HG02763 (cell line): ENCODE results near the gene SLC23A2.
"Not testable (repeated sequence)": the region's sequence is repeated elsewhere in the genome, so short reads cannot be mapped to it uniquely, and the experiment has no call there.

ENCODE experiments used
- ATAC-seq: cut with Tn5 transposase; IDR thresholded peaks from one replicate; pipeline ENCODE4 v1.9.1; 2021; ENCODE audit warnings: mild to moderate bottlenecking, moderate library complexity; ENCODE audit not compliant: unreplicated experiment

Gene SLC23A2

DNA sequence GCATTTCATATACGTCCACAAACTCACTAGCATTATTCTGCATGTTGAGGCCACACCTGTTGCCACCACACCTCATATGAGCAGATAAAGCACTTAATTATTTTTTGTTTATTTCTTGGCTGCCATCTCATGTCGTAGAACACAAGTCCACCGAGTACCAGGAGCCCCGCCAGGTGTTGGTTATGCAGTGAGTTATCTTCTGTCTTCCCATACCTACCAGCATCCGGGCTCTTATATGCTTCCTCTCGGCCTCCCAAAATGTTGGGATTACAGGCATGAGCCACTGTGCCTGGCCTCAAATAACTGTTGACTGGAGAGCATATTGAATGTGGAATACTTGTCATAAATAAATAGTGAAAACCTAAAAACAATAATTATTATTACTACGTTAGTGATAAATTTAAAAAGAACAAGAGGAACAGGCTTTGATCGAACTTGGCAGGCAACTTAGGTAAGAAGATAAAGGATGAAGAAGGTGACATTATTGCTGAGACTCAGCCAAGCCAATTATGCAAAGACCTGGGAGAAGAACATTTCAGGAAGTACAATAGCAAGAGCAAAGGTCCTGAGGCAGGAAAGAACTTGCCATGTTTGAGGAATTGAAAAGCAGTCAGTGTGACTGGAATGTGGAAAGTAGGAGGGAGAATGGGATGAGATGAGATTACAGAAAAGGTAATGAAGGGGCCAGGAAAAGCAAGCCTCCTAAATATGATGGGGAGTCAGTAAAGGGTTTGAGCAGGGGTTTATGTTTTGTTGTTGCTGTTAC, 12.6 kb upstream of the SLC23A2 start:
- ATAC-seq = no peak

DNA sequence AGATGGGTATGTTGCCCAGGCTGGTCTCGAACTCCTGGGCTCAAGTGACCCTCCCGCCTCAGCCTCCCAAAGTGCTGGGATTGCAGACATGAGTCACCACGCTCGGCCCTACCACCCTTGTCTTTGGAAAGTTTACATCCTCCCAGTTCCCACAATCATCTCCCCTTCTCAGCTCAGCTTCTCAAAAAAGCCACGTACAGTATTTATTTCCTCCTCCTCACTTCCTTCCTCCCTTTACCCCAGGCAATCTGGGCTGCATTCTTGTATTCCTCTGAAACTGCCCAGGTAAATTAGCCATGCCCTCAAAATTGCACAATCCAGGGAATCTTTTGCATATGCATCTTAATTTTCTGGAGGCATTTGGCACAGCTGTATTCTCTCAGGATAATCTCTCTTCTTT, 7.4 kb upstream of the SLC23A2 start:
- no peak for ATAC-seq

DNA sequence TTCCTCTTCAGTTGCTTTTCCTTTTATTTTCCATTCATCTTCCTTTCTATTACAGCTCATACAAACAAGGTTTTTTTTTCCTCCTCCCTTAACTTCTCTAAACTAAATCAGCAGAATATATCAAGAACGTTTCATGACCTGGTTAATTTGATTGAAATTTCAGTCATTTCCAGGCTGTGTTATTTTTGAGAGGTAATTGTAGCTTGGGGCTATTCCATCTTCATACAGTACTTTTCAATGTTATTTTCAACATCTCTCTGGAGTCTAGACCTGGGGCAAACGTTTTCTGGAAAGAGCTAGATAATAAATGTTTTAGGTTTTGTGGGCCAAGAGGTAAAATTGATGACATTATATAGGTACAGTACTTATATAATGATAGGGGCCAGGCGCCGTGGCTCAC, 4.0 kb upstream of the SLC23A2 start:
- ATAC-seq = no peak

DNA sequence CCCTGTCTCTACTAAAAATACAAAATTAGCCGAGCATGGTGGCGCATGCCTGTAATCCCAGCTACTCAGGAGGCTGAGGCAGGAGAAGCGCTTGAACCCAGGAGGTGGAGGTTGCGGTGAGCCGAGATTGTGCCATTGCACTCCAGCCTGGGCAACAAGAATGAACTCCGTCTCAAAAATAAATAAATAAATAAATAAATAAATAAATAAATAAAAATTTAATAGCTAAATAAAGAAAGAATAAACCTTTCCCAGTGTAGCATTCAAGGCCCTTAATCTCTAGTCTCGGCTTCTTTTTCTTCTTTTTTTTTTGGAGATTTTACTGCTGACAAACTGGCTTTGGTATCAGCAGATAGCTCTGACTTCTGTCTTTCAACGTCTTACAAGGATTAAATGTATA, 3.5 kb upstream of the SLC23A2 start:
- not testable (repeated sequence) for ATAC-seq

DNA sequence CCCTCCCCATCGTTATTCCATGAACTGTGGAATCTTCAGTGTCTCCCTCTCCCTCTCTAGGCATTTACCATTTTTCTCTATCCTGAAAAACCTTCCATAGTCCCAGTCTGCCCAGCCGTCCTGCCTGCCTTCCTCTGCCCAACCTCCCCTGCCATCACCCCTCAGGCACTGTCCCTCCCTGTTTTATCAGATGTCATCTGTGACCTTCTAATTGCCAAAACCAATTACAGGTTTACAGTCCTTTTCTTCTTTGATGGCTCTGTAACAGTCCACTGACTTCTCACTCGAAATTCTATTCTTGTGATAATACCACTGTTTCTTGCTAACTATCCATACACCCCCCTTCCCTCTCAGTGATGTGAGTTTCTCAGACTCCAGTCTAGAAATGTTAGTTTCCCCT, 2.3 kb upstream of the SLC23A2 start:
- ATAC-seq = no peak

DNA sequence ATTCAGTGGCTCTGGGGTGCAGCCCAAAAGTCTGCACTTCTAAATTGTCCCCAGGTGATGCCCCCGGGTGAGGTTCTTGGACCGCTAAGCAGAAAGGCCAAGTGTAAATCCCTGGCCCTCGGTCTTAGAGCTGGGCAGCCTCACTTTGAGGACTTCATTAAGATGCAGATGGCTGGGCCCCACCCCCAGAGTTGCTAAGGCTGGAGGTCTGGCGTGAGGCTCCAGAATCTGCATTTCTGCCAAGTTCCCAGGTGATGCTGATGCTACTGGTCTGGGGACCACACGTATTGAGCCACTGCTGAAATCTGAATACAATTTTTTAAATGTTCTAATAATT, 735 bp upstream of the SLC23A2 start:
- ATAC-seq = no peak

DNA sequence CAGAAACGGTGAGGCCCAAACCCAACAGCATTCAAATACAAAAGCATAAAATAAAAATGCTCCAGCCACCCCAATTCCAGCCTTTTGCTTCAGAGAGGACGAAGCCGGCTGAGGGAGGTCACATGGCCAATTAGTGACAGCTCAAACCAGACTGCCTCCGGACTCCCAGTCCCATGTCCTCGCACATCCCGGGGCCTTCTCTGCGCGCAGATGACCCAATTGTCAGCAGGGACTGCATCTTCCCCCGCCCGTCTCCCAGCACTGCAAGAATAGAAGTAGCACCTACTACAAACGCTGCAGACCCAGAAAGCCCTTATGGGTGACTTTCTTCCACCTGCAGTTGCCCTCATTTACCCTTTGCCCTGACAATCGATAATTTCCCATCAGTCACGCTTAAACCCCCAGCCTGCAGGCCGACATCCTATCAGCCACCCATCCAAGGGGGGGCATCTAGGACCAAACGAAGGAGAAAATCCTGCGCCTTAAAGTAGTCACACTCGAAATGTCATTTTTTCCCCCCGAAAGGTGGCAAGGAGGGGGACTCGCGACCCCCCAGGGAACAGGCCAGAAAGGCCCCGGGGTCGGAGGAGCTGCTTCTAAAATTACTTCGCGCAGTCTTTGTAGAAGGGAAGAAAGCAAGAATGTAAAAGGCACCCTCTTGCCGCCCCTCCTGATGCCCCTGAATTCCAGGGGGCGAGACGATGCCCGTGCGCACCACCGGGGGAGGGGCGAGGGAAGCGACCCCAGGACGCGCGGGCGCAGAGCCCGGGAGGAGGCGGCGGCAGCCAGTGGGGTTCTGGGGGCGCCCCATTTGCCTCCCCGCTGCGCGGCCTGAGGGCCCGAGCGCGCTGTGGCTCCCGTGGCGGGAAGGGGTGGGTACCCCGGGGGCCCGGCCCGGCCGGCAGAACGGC, 792 bp downstream of the SLC23A2 start:
- ATAC-seq = no peak

DNA sequence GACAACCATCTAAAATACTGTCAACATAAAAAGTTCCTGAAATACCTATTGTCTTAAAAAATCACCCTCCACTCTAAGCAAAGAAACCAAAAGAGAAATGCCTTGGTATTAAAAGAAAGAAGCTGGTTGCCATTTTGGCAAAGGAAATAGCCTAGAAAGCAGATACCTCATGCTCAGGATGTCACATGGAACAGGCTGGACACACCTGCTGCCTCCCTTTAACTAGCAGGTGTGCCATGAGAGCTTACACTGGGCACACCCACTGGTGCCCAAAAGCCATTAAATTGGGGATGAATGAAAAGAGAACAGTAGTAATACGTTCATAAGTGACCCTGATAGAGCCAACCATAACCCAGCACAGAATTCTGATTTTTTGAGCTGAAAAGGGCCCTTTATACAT, 1.5 kb downstream of the SLC23A2 start:
- ATAC-seq = no peak

DNA sequence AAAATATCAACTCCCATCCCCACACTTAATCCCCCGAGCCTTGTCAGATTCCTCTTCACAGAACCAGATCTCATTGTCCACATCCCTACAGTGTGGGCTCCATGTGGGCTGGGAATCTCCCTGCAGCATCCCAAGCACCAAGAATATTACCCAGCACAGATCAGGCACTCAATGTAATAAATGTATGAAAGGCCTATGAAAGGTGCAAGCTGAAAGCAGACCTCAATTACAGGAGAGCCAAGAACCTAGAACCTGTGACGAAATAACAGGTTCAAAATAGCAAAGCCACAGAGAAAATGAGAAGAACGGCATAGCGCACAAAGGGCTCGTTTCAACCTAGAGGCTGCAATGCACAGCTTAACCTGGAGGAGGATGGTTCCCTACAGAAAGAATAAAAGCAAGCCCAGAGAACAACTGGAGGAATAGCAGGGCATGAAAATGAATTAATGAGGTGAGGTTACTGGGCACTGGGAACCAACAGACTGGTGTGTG, 3.1 kb downstream of the SLC23A2 start:
- no peak for ATAC-seq

DNA sequence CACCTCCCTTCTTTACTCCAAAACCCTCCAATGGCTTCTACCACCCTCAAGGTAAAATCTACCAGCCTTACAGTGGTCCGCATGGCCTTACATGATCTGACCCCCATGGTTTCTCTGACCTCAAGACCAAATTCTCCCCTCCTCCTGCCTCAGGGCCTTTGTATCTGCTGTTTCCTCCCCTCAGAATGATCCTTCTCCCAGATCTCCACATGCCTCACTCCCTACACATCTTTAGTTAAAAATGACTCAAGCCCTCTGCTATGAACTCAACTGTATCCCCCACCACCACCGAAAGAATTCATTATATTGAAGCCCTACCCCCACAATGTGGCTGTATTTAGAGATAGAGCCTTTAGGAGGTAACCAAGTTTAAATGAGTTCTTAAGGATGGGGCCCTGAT, 4.1 kb downstream of the SLC23A2 start:
- ATAC-seq = no peak

DNA sequence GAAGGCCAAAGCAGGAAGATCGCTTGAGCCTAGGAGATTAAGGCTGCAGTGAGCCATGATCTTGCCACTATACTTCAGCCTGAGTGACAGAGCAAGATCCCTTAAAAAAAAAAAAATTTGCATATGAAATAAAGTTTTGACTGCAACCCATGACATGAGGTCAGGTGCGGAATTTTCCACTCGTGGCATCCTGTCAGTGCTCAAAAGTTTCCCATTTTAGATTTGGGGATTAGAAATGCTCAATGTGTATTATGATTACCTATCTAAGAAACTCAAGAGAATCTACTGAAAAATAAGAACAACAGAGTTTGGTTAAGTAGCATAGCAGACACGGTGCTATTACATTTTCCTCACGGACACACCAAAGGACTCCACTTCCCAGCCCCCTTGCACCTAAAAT, 11.7 kb downstream of the SLC23A2 start:
- no peak for ATAC-seq

DNA sequence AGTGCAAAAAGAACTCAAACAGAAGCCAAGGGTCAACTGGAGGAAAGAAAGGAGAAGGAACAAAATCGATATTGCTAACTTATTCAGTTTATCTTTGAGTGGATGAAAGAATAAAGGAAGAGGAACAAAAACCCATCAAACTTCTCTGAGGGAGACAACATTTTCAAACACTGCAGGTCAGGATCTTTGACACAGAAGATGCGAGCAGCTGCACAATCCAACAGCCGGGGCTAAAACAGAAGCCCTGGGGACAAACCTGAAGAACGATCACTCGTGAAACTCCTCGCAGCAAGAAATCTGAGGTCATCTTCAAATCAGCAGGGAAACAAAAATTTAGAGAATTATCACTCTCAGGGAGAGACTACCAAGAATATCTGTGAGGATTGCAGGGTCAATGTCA, 14.2 kb downstream of the SLC23A2 start:
- ATAC-seq = no peak

DNA sequence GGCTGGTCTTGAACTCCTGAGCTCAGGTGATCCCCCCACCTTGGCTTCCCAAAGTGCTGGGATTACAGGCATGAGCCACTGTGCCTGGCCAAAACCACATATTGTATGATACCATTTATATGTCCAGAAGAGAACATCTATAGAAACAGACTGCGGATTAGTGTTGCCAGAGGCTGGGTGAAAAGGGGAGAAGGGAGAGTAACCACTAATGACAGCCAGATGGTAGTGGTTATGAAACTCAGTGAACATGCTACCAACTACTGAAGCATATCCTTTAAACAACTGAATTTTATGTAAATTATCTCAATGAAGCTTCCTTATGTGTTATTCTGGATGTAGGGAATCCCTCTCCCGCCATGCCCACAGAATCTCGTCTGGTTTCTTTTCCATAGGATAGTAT, 15.7 kb downstream of the SLC23A2 start:
- no peak for ATAC-seq

DNA sequence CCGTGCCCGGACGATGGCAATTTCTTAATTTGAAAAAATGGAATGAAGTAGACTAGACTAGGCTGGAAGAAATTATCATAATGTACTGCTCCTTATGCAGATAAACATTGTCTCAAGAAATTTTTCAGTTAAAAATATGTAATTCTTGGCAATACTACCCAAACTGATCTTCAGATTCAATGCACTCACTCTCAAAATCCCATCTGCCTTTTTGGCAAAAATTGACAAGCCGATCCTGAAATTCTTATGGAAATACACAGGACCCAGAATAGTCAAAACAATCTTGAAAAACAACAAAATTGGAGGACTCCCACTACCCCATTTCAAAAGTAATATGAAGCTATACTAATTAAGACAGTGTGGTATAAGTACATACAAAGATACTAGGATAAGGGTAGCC, 19.0 kb downstream of the SLC23A2 start:
- no peak for ATAC-seq

DNA sequence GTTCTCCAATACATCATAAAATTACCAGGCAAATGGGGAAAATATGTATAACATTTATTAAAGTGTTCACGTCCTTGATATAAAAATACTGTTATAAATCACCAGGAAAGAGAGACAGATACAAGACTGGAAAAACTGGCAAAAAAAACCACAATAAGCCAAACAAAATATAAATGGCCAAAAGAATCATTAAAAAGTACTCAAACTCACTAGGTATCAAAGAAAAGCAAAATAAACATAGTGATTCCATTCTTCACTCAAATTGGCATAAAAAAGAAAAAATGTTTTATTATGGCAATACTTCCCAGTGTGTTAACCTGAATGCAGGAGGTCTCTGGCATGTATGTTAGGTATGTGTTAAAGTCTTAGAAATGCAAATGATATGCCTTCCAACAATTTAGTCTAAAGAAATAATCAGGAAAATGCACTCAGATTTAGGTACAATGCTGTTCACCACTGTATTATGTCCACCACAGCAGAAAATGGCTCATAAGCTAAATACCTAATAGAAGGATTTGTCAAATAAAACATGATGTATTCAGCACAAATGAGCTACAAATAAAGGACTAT, 21.4 kb downstream of the SLC23A2 start:
- ATAC-seq = no peak

DNA sequence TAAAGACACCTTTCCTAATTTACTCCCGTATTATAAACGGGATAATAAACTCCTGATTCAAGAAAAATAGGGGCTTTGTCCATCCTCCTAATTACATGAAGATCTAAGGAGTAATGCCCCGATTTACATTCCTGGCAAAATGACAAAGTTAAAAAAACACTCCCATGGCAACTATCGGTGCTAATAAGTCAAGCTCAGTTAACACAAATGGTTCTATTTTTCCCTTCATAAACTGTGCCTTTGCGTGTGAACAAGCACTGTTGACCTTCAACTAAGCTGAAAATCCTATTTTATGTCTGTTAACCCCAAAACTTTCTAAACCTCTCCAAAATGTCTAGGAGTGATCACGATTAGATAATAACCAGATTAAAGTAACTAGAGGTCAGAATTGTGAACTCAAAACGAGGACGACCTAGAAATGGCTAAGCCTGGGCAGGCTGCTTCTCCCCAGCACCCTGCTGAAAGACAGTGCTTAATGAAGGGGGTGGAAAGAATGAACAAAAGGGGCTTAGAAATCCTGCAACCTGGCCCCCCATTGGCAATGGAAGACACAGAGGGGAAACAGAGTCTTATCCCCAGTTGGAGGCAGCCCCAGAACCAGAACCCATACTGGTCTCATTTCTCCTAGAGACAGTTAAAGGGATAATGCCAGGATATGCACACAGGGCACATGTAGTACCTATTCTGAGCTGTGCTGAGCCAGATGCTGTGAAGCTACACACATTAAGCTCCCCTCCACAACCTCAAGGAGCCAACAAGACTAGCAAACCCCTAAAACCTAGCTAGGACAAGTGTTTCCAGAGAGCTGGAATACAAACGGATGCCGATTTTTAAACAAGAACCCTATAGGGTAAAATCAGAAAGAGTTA, 23.0 kb downstream of the SLC23A2 start:
- ATAC-seq = no peak

DNA sequence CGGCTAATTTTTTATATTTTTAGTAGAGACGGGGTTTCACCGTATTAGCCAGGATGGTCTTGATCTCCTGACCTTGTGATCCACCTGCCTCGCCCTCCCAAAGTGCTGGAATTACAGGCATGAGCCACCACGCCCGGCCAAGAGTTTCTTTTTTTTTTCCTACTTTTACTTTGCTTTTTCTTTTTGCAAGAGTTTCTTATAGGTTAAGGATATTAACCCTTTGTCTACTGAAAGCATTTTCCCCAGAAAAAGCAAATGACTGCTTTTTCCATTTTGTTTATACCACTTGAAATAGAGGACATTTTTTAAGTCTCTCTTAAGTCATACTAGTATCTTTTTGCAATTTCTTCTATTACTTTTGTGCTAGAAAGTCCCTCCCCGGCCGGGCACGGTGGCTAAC, 25.3 kb downstream of the SLC23A2 start:
- ATAC-seq = not testable (repeated sequence)

DNA sequence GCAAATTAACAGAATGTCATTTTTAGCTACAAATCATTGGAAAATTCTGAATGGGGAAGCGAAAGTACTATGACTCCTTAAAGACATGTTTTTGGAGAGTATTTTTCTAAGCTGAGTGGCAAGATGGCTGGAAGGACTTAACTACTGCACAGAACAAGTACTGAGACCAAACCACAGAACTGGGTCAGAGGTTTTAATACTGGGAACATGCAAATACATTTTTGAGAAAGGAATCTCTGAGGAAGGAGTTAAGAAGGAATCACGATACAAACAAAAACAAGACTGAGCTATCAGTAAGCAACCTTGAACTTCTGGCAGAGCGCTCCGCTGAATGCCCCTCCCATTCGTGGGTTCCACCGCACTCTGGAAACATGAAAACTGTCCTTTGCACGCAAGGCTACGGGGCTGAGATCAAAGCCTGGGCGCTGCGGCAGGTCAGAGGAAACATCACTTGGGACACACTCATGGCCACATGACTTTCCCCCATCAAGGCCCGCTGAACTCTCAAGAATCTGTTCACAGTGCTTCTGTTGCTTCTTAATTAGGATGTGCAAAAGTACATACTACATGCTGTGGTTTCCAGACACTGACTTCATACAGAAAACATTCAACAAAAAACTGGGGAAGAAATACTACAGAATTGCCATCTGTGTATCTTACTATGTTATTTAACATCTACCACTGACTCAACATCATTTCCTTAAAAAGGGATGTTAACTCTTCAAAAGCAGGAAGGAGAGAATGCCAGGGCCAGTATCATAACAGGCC, 27.8 kb downstream of the SLC23A2 start:
- ATAC-seq = peak; percentile 89

DNA sequence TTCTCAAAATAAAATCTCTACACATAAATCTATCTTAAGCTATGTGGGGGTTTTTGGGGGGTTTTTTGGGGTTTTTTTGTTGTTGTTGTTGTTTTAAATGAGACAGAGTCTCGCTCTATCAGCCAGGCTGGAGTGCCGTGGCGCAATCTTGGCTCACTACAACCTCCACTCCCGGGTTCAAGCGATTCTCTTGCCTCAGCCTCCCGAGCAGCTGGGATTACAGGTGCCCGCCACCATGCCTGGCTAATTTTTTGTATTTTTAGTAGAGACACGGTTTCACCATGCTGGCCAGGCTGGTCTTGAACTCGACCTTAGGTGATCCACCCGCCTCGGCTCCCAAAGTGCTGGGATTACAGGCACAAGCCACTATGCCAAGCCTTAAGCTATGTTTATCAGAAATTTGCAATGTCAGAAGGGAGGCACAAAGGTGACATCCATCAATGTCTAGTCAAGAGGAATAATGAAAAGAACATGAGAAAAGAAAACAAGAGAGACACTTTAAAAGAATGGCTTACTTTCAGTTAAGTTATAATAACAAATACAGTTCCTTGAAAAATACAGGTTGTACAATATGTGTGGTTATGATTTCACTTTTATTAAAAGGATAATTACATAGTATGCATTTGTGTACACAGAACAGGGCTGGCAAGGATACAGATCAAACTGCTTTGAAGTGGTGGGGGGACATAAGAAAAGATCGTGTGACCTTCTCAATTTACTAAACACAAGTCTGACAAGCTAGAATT, 28.6 kb downstream of the SLC23A2 start:
- no peak for ATAC-seq
